Measurements from ENCODE around the gene UBE2S.

DNA sequence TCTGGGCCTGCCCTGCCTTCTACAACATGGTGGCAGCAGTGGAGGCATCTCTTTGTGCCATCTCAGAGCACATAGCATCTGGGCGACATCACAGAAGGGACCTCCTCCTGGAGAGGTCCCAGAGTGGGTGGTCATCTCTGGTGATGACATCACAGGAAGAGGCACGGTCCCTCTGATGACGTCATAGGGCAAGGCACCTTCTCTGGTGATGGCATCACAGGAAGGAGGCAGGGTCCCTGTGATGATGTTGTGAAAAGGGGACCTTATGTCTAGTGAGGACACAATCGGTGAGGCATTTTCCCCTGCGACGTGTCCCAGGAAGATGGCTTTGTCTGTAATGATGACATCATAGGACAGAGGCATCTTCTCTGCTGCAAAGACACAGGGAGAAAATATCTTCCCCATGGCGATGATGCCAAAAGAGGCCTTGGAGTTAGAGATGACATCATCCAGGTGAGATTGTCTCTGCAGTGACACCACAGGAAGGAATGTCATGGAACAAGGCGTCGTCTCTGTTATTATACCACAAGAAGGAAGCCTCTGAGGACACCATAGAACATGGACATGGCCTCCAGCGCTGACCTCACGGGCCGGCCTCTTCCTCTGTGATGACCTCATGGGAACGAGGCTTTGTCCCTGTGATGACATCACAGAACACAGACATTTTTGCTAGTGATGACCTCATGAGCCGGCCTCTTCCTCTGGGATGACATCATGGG is 24.8 kb upstream of the UBE2S start:
- TF ChIP-seq CTCF (IDR thresholded peaks at IDR 0.05), result no peak
- TF ChIP-seq POLR2A (IDR thresholded peaks at IDR 0.05), result no peak
